ENCODE results near the gene RASD2.

The RASD2 gene

GRCh38 chr22:35559354-35560005, 18.8 kb downstream of the RASD2 start:
- no peak for DNase-seq (ENCODE audit: low read depth in 3 of 3, low spot score in 1 of 3)

- DNase-seq (ENCODE audit: low read depth in 3 of 3, low spot score in 1 of 3), result no peak
Measured at GRCh38 chr22:35560366-35560765, 19.7 kb downstream of the RASD2 start.

GRCh38 chr22:35560824-35561223, 20.2 kb downstream of the RASD2 start:
- DNase-seq (ENCODE audit: low read depth in 3 of 3, low spot score in 1 of 3), result no peak

- no peak for DNase-seq (ENCODE audit: low read depth in 3 of 3, low spot score in 1 of 3)
Measured at GRCh38 chr22:35561796-35562526, 21.3 kb downstream of the RASD2 start.

DNA sequence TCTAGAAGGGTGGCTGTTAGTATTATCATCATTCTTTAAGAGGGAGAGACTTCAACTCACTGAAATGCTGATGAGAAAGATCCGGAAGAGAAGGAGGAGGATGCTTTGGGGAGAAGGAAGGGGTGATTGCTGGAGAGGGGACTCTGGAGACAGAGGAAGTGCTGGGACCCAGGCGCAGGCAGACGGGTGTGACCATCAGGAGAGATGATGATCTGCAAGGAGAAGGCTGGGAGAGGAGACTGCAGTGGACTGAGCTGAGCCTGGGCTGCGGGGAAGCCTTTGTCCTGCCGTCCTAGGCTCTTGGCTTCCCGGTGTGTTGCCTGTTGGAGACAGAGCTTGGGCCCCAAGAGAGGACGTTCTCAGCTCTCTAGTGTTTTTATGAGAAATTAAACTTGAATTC, 22.6 kb downstream of the RASD2 start:
- no peak for DNase-seq (ENCODE audit: low read depth in 3 of 3, low spot score in 1 of 3)

DNA sequence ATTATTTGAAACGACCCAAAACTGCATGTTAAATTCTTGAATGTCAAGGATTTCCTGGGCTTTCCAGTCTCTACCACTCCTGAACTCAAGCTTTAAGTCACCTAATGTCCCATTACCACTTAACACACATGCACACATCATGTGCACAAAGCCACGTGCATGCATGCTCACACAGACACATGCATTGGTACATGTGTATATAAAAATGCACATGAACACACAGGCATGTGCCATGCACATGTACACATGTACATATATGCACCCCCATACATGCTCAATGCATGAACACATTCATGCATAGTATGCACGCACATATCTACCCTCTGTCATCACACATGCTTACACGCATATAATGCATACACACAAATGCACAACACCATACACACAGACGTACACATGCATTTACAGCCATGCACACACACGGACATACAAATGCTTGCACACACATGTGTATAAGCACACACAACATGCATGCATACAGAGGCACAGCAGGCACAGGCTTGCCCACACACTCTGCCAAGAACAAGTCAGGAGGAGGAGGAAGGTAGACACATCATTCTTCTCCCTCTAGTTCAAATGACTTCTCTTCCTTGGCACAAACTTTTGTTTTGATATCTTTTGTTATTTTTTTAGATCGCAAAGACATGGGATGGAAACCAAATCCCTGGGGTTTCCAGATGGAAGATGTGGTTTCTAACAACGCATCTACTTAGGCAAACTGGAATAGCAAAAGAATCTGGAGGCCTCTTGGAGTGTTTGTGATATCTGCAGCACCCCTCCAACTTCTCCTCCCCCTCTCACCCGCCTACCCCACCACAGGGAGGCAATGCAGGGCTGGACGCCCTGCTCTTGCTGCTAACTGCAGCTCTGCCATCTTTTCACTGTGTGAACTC, 24.6 kb downstream of the RASD2 start:
- DNase-seq (ENCODE audit: low read depth in 3 of 3, low spot score in 1 of 3), result no peak

DNA sequence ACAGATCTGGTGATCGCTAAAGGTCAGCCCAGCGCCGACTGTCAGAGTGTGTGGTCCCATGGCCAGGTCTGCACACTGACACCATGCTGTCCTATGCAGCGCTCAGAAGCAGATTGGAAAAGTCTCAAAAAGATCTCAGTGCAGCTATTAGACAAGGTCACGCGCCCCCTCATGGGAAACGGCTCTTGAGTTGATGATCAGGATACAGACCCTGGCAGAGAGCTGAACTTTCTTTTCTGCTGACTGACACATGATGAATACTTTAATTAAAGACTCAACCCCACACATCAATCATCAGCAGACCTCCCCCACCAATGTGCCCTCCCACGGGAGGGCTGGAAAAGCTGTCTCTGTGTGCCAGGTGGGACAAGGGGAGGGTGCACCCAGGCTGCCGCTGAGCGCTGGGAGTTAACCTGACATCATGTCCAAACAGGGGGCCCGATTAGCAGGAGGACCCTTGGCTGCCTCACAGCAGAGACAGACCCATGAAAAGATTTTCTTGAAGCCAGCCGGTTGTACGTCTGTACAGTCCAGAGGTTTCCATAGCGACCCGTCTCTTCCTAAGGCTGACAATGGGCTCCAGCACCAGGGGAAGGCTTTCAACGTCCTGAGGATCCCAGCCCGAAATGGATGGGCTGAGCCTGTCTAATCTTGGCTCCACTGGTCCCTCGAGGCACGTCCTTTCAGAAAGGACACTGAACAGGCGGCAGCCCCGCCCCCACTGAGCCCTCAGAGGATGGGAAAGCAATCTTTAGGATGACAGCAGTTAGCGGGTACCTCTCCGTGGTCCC, 26.9 kb downstream of the RASD2 start:
- no peak for DNase-seq (ENCODE audit: low read depth in 3 of 3, low spot score in 1 of 3)

- DNase-seq (ENCODE audit: low read depth in 3 of 3, low spot score in 1 of 3), result no peak
Measured at GRCh38 chr22:35568751-35569739, 28.4 kb downstream of the RASD2 start.

- DNase-seq (ENCODE audit: low read depth in 3 of 3, low spot score in 1 of 3), result no peak
Measured at GRCh38 chr22:35569916-35570315, 29.3 kb downstream of the RASD2 start.

- no peak for DNase-seq (ENCODE audit: low read depth in 3 of 3, low spot score in 1 of 3)
Measured at GRCh38 chr22:35570686-35571194, 30.1 kb downstream of the RASD2 start.

- DNase-seq (ENCODE audit: low read depth in 3 of 3, low spot score in 1 of 3), result no peak
Measured at GRCh38 chr22:35572556-35572955, 31.9 kb downstream of the RASD2 start.

GRCh38 chr22:35575116-35575748, 34.6 kb downstream of the RASD2 start:
- no peak for DNase-seq (ENCODE audit: low read depth in 3 of 3, low spot score in 1 of 3)

DNA sequence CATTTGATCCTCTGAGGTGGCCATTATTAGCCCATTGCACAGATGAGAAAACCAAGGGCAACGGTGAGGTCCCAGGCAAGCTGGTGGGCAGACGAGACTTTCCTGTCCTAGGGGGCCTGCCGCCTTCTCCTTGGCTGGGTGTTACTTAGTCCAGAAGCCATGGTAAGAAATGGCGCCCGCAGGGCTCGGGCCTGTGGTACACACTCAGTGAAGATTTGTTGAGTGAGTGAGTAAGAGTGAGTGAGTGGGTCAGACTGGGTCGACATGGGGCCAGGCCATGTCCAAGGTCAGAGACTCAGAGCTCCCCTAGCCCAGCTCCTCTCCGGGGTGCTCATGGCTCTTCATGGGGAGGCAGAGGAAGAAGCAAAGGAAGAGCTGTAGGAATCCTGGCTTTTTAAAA, 36.0 kb downstream of the RASD2 start:
- no peak for DNase-seq (ENCODE audit: low read depth in 3 of 3, low spot score in 1 of 3)

DNA sequence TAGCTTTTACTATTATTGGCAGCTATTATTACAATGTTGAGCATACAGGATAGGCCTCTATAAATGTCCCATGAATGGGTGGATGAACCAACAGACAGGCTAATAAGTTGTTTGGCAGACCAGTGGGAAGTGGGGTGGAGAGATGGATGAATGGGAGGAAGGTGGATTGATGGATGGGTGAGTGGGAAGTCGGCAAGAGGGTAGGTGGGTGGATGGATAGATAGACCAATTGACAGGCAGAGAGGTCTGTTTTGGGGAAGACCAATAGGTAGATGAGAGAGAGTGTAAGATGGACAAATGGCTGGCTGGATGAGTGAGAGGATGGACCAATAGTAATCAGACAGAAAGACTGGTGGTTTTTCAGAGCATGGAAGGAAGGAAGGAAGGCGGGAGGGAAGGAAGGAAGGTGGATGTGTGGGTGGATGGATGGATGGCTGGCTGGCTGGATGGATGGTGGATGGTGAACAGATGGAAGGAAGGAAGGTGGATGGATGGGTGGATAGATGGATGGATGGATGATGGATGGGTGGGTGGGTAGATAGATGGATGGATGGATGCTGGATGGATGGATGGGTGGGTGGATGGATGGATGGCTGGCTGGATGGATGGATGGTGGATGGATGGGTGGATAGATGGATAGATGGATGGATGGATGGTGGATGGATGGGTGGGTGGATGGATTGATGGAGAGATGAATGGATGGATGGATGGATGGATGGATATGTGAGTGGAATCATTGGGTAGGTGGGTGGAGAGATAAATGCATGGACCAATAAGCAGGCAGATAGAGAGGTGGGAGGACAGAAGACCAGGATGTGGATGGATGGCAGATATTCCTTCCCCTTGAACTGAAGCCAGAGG, 37.4 kb downstream of the RASD2 start:
- no peak for DNase-seq (ENCODE audit: low read depth in 3 of 3, low spot score in 1 of 3)

- DNase-seq (ENCODE audit: low read depth in 3 of 3, low spot score in 1 of 3), result no peak
Measured at GRCh38 chr22:35578836-35579575, 38.4 kb downstream of the RASD2 start.

GRCh38 chr22:35580351-35581022, 39.9 kb downstream of the RASD2 start:
- no peak for DNase-seq (ENCODE audit: low read depth in 3 of 3, low spot score in 1 of 3)

DNA sequence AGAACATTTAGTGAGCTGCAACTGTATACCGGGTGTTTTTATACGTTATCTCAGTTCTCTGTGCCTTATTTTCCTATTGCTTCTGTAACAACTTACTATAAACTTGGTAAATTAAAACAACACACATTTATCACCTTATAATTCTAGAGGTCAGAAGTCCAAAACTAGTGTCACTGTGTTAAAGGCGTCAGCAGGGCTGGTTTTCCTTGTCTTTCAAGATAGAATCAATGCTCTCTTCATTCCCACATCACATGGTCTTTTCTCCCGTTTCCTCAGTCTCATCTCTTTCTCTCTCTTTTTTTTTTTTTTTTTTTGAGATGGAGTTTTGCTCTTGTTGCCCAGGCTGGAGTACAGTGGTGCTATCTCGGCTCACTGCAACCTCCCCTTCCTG, 40.4 kb downstream of the RASD2 start:
- no peak for DNase-seq (ENCODE audit: low read depth in 3 of 3, low spot score in 1 of 3)

All from stimulated activated CD4-positive, alpha-beta T cell treated with anti-CD3 and anti-CD28 coated beads, TNF-alpha, amount 100 ng/mL, for 1 hour (primary cell).